Measurements from ENCODE around the gene LINGO3.
A peak's percentile ranks its signal among the peaks of the same experiment; 100 is the strongest.

Gene LINGO3

DNA sequence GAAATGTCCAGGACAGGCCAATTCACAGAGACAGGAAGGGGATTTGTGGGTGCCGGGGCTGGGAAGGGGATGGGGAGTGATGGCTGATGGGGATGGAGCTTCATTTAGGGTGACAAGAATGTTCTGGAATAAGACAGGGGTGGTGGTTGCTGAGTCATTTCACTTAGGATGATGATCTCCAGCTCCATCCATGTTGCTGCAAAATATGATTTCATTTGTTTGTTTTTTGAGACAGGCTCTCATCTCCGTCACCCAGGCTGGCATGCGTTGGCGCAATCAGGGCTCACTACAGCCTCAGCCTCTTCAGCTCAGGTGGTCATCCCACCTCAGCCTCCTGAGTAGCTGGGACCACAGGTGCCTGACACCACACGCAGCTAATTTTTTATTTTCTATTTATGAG lies 48.6 kb downstream of the LINGO3 start:
- TF ChIP-seq TAF1 (IDR thresholded peaks at IDR 0.05; ENCODE audit: low read depth, low read length) (no peak), SPI1 (IDR thresholded peaks at IDR 0.05; ENCODE audit: low read depth, low read length) (no peak), POLR2A (IDR thresholded peaks at IDR 0.05; ENCODE audit: low read depth, low read length) (no peak), PAX5 (IDR thresholded peaks at IDR 0.05; ENCODE audit: insufficient read depth, low read length, severe bottlenecking) (no peak), POLR2AphosphoS5 (IDR thresholded peaks at IDR 0.05; ENCODE audit: low read depth, low read length) (no peak), POU2F2 (IDR thresholded peaks at IDR 0.05; ENCODE audit: low read depth, low read length) (no peak)
- DNase-seq (ENCODE audit: insufficient read length, low spot score), result no peak
- FAIRE-seq, result peak; percentile 16

Measured in GM12891 (cell line).